ENCODE data around the gene CD6. TPM values are rescaled to one million over a fixed set of nuclear protein-coding genes. Genes with fewer than 3 reads are reported as not detected.

The CD6 gene
- total and polyA plus RNA-seq, 10 of the 15 experiments (the other 5 are each of a cell fraction or from before 2014, with no cell fraction given) = 0.37 to 17.6 (median 6.2) TPM

GRCh38 chr11:61034111-61034510, 62.6 kb downstream of the CD6 start:
- Histone ChIP-seq H3K4me3 (no peak overlapping the region), H3K9ac (ENCODE audit: control insufficient read depth, insufficient read depth, low read length) (no peak overlapping the region), H3K79me2 (ENCODE audit: control insufficient read depth, insufficient read depth, low read length) (no peaks in the 10 kb centered on the region), H4K20me1 (ENCODE audit: control insufficient read depth, insufficient read depth) (no peaks in the 10 kb centered on the region), H3K4me2 (ENCODE audit: control insufficient read depth, insufficient read depth) (no peak overlapping the region), H3K4me1 (ENCODE audit: control insufficient read depth, insufficient read depth, low read length) (no peaks in the 10 kb centered on the region), H2AFZ (ENCODE audit: control insufficient read depth, low read depth, low read length) (no peak overlapping the region), H3K36me3 (ENCODE audit: control insufficient read depth in 2 of 2, insufficient read depth in 2 of 2, low read length in 1 of 2) (peaks cover 0 to 1% of the 10 kb centered on the region in 2 experiments; a peak in 2 of 4 replicates), H3K27me3 (replicated peaks in 1 of 2; ENCODE audit: control insufficient read depth in 2 of 2, insufficient read depth in 2 of 2, low read length in 1 of 2) (no peaks in the 10 kb centered on the region), H3K27ac (ENCODE audit: control insufficient read depth, insufficient read depth) (no peak overlapping the region), H3K9me3 (replicated peaks; ENCODE audit: control insufficient read depth, insufficient read depth, low read length) (no peaks in the 10 kb centered on the region)
- 98% methylated on average over 4 of the region's 4 CpGs for WGBS (ENCODE audit: insufficient coverage, insufficient replicate concordance, low lambda C conversion rate, missing lambda C conversion rate)
- in situ Hi-C loops (cut with MboI) = no loop called here
- RAD21 ChIA-PET (ENCODE audit: unreplicated experiment) = no interaction called here
- DNase-seq (ENCODE audit: low read depth, low spot score) (no peak), ATAC-seq (no peak), FAIRE-seq (no peak)
- SMC1A ChIA-PET (ENCODE audit: uncharacterized antibody, unreplicated experiment) = no interaction called here
- no TSS peak for BruUV-seq (replicated peaks)
- CTCF ChIA-PET = no interaction called here
- intact Hi-C loops (cut with micrococcal nuclease; ENCODE audit: unreplicated experiment) = no loop called here
- POLR2A ChIA-PET = no interaction called here
- TF ChIP-seq HCFC1 (IDR thresholded peaks at IDR 0.05; ENCODE audit: low read length) = no peak
- no peak for TF ChIP-seq CREB1 (IDR thresholded peaks at IDR 0.05; ENCODE audit: low read depth)
- TF ChIP-seq RBBP5 (conservative IDR thresholded peaks at IDR 0.05) = no peak
- TF ChIP-seq MXI1 (IDR thresholded peaks at IDR 0.05; ENCODE audit: low read depth, low read length) = no peak
- no peak for TF ChIP-seq ZBTB40 (IDR thresholded peaks at IDR 0.05; ENCODE audit: borderline replicate concordance)
- no peak for TF ChIP-seq ESRRA (IDR thresholded peaks at IDR 0.05; ENCODE audit: low read length)
- no peak for TF ChIP-seq E2F4 (IDR thresholded peaks at IDR 0.05; ENCODE audit: low read depth, low read length)
- no peak for TF ChIP-seq ASH2L (IDR thresholded peaks at IDR 0.05; ENCODE audit: borderline replicate concordance, low read depth)
- no peak for TF ChIP-seq HSF1 (IDR thresholded peaks at IDR 0.05; ENCODE audit: low read depth, low read length)
- no peak for TF ChIP-seq ZNF687 (IDR thresholded peaks at IDR 0.05)
- TF ChIP-seq CHD1 (IDR thresholded peaks at IDR 0.05; ENCODE audit: low read depth, low read length) = no peak
- TF ChIP-seq BHLHE40 (IDR thresholded peaks at IDR 0.05; ENCODE audit: borderline replicate concordance in 1 of 2, low read depth in 2 of 2, low read length in 1 of 2) = no peak
- TF ChIP-seq JUNB (IDR thresholded peaks at IDR 0.05) = no peak
